Psoas muscle (tissue), 8 donors: ENCODE measurements around the gene COL4A4. TPM values are rescaled to one million over a fixed set of nuclear protein-coding genes. Genes with fewer than 3 reads are reported as not detected.

Experiments used
- ATAC-seq, 4 donors: fragments of 200-7000 bp; cut with Tn5 transposase; one replicate each; pipeline ENCODE4 v1.9.1; 2020; ENCODE audit warnings: moderate library complexity in 3 of 4, mild to moderate bottlenecking in 2 of 4
- DNase-seq, 2 donors: peaks; one replicate each; pipeline ENCODE4 v3.0.0-alpha.2; 2020
- H3K27ac ChIP-seq: fragments of 200-600 bp; one replicate; pipeline ENCODE4 v1.8.0; 2022
- H3K27me3 ChIP-seq, 3 donors: fragments of 200-600 bp in 1 of 3; one replicate each; pipeline versions ENCODE4 v1.6.1 to v1.8.0; 2013 to 2022; ENCODE audit warnings: low read length in 2 of 3, mild to moderate bottlenecking in 2 of 3, moderate library complexity in 1 of 3; ENCODE audit not compliant: insufficient read depth in 3 of 3
- H3K36me3 ChIP-seq, 2 donors: fragments of 200-600 bp in 1 of 2; one replicate each; pipeline versions ENCODE4 v1.6.1 to v1.8.0; 2013 to 2022; ENCODE audit warnings: low read depth in 1 of 2, mild to moderate bottlenecking in 1 of 2, moderate library complexity in 1 of 2; ENCODE audit not compliant: insufficient read depth in 1 of 2
- H3K4me1 ChIP-seq: fragments of 200-600 bp; one replicate; pipeline ENCODE4 v1.8.0; 2022
- H3K4me3 ChIP-seq: fragments of 200-600 bp; one replicate; pipeline ENCODE4 v1.8.0; 2022; ENCODE audit warnings: mild to moderate bottlenecking
- H3K9me3 ChIP-seq: fragments of 200-600 bp; one replicate; pipeline ENCODE4 v1.8.0; 2022
- CTCF ChIP-seq: fragments of 200-600 bp; IDR thresholded peaks from one replicate; pipeline ENCODE4 v1.8.0; 2022; ENCODE audit warnings: antibody characterized with exemption
- WGBS, 3 donors: extraction: QIAGEN DNeasy Blood & Tissue Kit; methylation state at CpG; one replicate each; pipeline versions ENCODE4 v1.1.6 to v1.1.7; 2013; 5-methylcytosine and 5-hydroxymethylcytosine counted together
- intact Hi-C, 2 donors: fragments of 100-400 bp; cut with DNase I; formaldehyde crosslinking; loops; one replicate each; pipeline versions ENCODE4 v1.11.0 to v1.14.2; 2022
- polyA plus RNA-seq, 3 donors: library from polyadenylated mRNA; stranded (reverse); fragments of 200-250 nt; gene quantifications; one replicate each; pipeline ENCODE4 v1.2.3, GENCODE V29; 2013
- total RNA-seq, 4 donors: library from RNA; stranded (reverse); fragmentation: NEBNext Ultra II Directional in 2 of 4; extraction: Animal tissue kit (Norgen Biotek cat#: 25700) in 2 of 4; gene quantifications; one replicate each; pipeline versions ENCODE4 v1.2.1 to v1.2.4, GENCODE V29; 2021 to 2023
- donor health status: healthy with polysubstance abuse.
- donor health status: DM: no; HTN: no; CAD: no; lungs with moderate emphysema.
- donor health status: Bipolar disorder and iron deficiency.
- donor health status: healthy.
- donor health status: DM: yes; HTN: yes; CAD: no.
- donor health status: DM: no; HTN: no; CAD: no.
- donor health status: DM: no; HTN: no; CAD: no.
- donor health status: DM: yes; HTN: yes; CAD: no.

COL4A4 gene
- total and polyA plus RNA-seq, 7 donors = 1.7 to 16.0 (median 4.6) TPM

DNA sequence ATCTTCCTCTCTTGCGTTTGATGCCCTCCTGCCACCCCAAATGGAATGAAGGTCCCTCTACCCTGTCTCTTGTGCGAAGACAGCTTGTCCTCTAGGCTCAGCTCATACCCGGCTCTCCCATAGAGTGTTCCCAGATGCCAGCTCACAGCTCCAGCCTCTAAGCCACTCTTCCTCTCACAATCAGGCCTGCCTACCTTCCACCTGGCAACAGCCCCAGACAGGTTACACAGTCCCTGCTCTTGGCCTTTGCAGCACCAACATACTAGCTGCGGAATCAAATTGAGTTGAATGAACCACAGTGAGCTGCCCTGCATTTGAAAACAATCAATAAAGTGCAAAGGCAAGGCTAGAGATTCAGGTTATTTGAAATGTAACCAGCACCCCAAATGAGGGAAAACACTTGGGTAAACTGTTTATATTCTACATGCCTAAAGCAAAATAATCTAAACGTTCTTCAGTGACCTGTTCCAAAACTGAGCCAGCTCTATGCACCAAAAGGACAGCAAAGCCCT lies 105.1 kb downstream of the COL4A4 start:
- TF ChIP-seq CTCF = no peak
- DNase-seq (no peak), ATAC-seq (no peak)
- no peaks in the 10 kb centered on the region for H3K27me3 ChIP-seq
- H3K27ac ChIP-seq = no peak overlapping the region
- H3K36me3 ChIP-seq = peaks cover 2 to 79% of the 10 kb centered on the region in 2 donors
- intact Hi-C loops = no loop called here
- H3K4me3 ChIP-seq = no peak overlapping the region
- no peaks in the 10 kb centered on the region for H3K9me3 ChIP-seq
- no peaks in the 10 kb centered on the region for H3K4me1 ChIP-seq
- WGBS, 3 donors = 88 to 89% (median 89%) methylated on average over 5 of the region's 5 CpGs

GRCh38 chr2:227057743-227058447 lies 106.1 kb downstream of the COL4A4 start:
- Histone ChIP-seq H3K36me3 (peaks cover 2 to 88% of the 10 kb centered on the region in 2 donors), H3K27me3 (no peaks in the 10 kb centered on the region), H3K4me1 (no peaks in the 10 kb centered on the region), H3K9me3 (no peaks in the 10 kb centered on the region), H3K4me3 (no peak overlapping the region), H3K27ac (no peak overlapping the region)
- no peak for TF ChIP-seq CTCF
- DNase-seq = no peak
- no peak for ATAC-seq
- WGBS, 3 donors = 90 to 97% (median 93%) methylated on average over 3 of the region's 3 CpGs
- intact Hi-C loops = no loop called here

DNA sequence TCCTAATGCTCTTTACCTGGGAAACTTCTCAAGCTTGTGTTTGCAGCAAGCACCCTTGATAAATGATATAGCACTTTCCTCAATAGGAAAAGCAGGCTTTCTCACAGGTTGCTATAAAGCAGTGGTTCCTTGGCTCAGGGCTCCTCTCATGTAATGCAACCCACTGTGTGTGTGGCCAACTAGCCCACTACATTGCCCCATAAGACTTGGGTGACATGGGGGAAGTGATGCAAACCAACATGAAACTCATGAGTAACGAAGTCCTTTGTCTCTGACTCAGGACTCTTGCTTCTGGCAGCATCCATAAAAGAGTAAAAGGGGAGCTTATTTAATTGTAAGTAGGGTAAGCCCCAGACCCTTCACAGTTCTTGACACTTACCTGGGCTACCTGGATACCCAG lies 106.9 kb downstream of the COL4A4 start:
- Histone ChIP-seq H3K4me3 (no peak overlapping the region), H3K36me3 (peaks cover 2 to 96% of the 10 kb centered on the region in 2 donors), H3K27me3 (no peaks in the 10 kb centered on the region), H3K27ac (no peak overlapping the region), H3K9me3 (no peaks in the 10 kb centered on the region), H3K4me1 (no peaks in the 10 kb centered on the region)
- ATAC-seq (no peak), DNase-seq (no peak)
- WGBS, 3 donors = 79 to 86% (median 82%) methylated on average over 1 of the region's 1 CpG
- intact Hi-C loops = no loop called here
- no peak for TF ChIP-seq CTCF

GRCh38 chr2:227054006-227054405 lies 110.0 kb downstream of the COL4A4 start:
- Histone ChIP-seq H3K9me3 (no peaks in the 10 kb centered on the region), H3K27ac (no peak overlapping the region), H3K27me3 (no peaks in the 10 kb centered on the region), H3K4me3 (no peak overlapping the region), H3K4me1 (no peaks in the 10 kb centered on the region), H3K36me3 (peaks cover 2 to 98% of the 10 kb centered on the region in 2 donors)
- 12 to 24% (median 20%) methylated on average over 1 of the region's 1 CpG for WGBS, 3 donors
- intact Hi-C loops = no loop called here
- DNase-seq (no peak), ATAC-seq (no peak)
- no peak for TF ChIP-seq CTCF

GRCh38 chr2:227052879-227053278 lies 111.1 kb downstream of the COL4A4 start:
- DNase-seq (no peak), ATAC-seq (no peak)
- intact Hi-C loops = no loop called here
- Histone ChIP-seq H3K4me1 (no peaks in the 10 kb centered on the region), H3K27me3 (no peaks in the 10 kb centered on the region), H3K4me3 (no peak overlapping the region), H3K36me3 (peaks cover 2 to 98% of the 10 kb centered on the region in 2 donors), H3K9me3 (no peaks in the 10 kb centered on the region), H3K27ac (no peak overlapping the region)
- TF ChIP-seq CTCF = no peak
- WGBS, 3 donors = 50 to 65% (median 55%) methylated on average over 6 of the region's 6 CpGs
